ENCODE results near the gene DOCK1.

DOCK1 gene

DNA sequence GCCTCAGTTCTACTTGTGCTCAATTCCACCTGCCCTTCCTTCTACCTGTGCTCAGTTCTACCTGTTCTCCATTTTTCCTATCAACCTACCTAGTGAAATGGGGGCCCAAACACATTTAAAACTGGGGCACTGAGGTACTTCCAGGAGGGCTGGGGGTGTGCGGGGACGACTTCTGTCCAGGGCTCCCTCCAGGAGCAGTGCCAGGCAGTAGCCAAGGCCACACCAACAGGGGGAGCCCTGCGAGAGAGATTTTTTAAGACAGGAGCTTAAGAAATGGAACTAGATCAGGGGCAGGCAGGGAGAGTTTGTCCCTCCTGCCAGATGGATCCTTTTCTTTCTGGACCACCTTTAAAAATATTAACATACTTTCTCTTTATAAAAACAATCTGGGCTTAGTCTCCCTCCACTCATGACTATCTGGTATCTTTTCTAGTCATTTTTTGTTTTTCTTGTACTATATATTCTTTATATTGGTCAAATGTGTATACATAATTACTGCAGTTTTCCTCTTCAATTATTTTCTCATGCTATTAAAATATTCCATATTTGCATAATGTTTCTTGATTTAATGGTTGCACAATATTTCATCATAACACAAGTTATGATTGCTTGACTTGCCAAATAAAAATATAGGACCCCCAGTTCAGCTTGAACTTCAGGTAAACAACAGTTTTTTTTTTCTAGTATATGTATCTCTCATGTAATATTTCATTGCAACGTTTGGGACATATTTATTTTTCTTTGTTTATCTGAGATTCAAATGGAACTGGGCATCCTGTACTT, 338.5 kb downstream of the DOCK1 start:
- TF ChIP-seq, protein P1, sequence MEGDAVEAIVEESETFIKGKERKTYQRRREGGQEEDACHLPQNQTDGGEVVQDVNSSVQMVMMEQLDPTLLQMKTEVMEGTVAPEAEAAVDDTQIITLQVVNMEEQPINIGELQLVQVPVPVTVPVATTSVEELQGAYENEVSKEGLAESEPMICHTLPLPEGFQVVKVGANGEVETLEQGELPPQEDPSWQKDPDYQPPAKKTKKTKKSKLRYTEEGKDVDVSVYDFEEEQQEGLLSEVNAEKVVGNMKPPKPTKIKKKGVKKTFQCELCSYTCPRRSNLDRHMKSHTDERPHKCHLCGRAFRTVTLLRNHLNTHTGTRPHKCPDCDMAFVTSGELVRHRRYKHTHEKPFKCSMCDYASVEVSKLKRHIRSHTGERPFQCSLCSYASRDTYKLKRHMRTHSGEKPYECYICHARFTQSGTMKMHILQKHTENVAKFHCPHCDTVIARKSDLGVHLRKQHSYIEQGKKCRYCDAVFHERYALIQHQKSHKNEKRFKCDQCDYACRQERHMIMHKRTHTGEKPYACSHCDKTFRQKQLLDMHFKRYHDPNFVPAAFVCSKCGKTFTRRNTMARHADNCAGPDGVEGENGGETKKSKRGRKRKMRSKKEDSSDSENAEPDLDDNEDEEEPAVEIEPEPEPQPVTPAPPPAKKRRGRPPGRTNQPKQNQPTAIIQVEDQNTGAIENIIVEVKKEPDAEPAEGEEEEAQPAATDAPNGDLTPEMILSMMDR (IDR thresholded peaks at IDR 0.05; ENCODE audit: control insufficient read depth, insufficient read depth, low read depth, low read length, missing control alignments), result peak; percentile 68
- H3K4me3 ChIP-seq (ENCODE audit: control insufficient read depth, low read depth, low read length), result no peak overlapping the region
- DNase-seq (ENCODE audit: low read depth), result no peak

DNA sequence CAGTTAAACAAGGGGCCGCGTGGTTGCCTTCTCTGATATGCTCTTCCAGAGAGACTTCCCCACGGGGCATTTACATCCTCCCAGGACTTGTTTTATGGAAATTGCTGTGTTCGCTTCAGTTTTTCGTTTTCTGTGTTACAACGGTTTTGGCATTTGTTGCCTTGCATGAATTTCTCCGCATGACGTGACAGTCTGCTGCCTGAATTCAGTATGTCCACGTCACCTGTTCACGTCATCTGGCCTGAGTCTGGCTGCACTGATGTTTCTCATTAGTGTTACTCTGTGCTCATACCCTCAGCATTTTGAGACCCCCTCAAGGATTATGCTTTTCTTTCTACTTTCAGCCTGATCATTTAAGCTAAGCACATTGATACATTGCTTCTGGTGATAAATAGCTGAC, 340.2 kb downstream of the DOCK1 start:
- DNase-seq (ENCODE audit: low read depth), result no peak
- TF ChIP-seq, protein P1 (IDR thresholded peaks at IDR 0.05; ENCODE audit: control insufficient read depth, insufficient read depth, low read depth, low read length, missing control alignments), result no peak
- no peak overlapping the region for H3K4me3 ChIP-seq (ENCODE audit: control insufficient read depth, low read depth, low read length)

DNA sequence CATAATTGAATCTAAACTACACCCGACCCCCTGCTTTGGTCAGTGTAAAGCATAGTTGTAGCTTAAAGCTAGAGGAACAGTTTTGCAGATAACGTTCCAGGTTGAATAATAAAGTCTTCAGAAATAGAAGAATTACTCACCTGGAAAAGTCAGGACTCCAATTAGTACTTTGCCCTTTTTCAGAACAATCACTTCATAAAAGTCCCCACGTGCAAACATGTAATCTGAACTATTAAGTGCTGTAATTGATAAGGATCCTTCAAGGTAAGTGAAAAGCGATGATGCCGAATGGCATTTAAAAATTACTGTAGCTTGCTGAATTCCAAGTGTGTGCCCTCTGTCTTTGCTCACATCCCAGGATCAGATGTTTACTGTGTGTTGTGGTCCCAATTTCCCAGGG, 344.8 kb downstream of the DOCK1 start:
- no peak for DNase-seq (ENCODE audit: low read depth)
- TF ChIP-seq, protein P1 (IDR thresholded peaks at IDR 0.05; ENCODE audit: control insufficient read depth, insufficient read depth, low read depth, low read length, missing control alignments), result no peak
- H3K4me3 ChIP-seq (ENCODE audit: control insufficient read depth, low read depth, low read length), result no peak overlapping the region

DNA sequence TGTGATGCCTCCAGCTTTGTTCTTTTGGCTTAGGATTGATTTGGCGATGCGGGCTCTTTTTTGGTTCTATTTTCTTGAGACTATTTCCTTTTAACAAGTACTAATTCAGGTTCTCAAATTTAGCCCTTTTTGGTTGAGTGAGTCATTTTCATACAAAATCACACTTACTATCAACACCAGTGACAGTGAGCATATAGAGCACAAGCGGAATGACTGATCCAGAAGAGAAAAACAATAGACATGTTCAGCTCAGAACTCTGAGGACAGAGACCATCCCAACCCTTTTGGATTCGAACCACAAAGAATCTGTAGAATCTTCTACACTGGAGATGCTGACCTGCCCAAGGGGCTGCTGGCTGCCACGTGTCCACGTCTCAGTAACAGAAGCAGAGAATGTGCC, 347.6 kb downstream of the DOCK1 start:
- DNase-seq (ENCODE audit: low read depth), result no peak
- H3K4me3 ChIP-seq (ENCODE audit: control insufficient read depth, low read depth, low read length), result no peak overlapping the region
- TF ChIP-seq, protein P1 (IDR thresholded peaks at IDR 0.05; ENCODE audit: control insufficient read depth, insufficient read depth, low read depth, low read length, missing control alignments), result no peak

DNA sequence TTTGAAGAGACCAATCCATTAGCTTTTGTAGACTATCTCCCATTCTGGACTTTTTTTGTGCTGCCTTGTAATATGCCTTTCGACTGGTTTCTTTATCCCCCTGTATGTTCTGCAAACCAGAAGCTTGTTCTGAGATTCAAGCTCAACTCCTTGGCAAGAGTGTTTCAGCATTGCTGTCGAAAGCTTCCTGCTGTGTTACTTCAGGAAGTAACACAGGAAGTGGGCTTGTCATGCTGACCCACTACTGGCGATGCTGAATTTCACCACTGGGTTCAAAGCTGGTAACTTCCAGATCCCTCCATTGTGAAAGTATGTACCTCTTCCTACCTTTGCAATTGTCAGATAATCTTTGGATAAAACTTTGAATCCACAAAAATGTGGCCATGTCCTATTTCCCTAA, 349.0 kb downstream of the DOCK1 start:
- no peak for DNase-seq (ENCODE audit: low read depth)
- H3K4me3 ChIP-seq (ENCODE audit: control insufficient read depth, low read depth, low read length), result no peak overlapping the region
- TF ChIP-seq, protein P1 (IDR thresholded peaks at IDR 0.05; ENCODE audit: control insufficient read depth, insufficient read depth, low read depth, low read length, missing control alignments), result no peak

DNA sequence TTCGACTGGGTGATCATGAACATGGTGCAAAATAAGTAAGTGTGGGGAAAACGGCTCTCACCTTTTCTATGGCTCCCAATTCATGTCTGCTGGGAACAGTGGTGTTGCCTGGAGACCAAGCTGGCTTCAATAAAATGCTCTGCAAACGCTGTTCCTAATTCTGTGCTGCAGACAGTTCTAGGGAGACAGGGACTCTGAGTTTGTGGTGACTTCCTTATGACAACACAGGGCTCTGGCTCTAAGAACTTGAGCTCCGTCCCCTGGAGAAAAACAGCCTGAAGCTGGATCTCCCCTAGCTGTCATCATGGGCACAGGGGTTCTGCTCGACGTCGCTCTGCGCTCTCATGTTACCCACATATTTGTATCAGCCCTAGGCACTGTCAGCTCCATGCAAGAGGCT, 352.2 kb downstream of the DOCK1 start:
- TF ChIP-seq, protein P1 (IDR thresholded peaks at IDR 0.05; ENCODE audit: control insufficient read depth, insufficient read depth, low read depth, low read length, missing control alignments), result no peak
- no peak for DNase-seq (ENCODE audit: low read depth)
- H3K4me3 ChIP-seq (ENCODE audit: control insufficient read depth, low read depth, low read length), result no peak overlapping the region
